Esophagus muscularis mucosa (tissue), 4 donors: ENCODE measurements around the gene LPCAT1. TPM values are rescaled to one million over a fixed set of nuclear protein-coding genes. Genes with fewer than 3 reads are reported as not detected.

Experiments
- DNase-seq: peaks from one replicate; pipeline ENCODE4 v3.0.0-alpha.2; 2017; ENCODE audit errors: extremely low spot score
- H3K27ac ChIP-seq, 4 donors: fragments of 200-600 bp; sonication (generic); replicated peaks in 1 of 4; 1 replicate in 3 of 4; 2 replicates in 1 of 4; pipeline ENCODE4 v1.5.1; 2016 to 2019; ENCODE audit warnings: mild to moderate bottlenecking in 1 of 4
- H3K27me3 ChIP-seq, 4 donors: fragments of 200-600 bp; sonication (generic); one replicate each; pipeline versions ENCODE4 v1.5.1 to v1.6.0; 2016 to 2019
- H3K36me3 ChIP-seq, 4 donors: fragments of 200-600 bp; sonication (generic); one replicate each; pipeline ENCODE4 v1.5.1; 2016 to 2019
- H3K4me1 ChIP-seq, 4 donors: fragments of 200-600 bp; sonication (generic); one replicate each; pipeline ENCODE4 v1.5.1; 2016 to 2019
- H3K4me3 ChIP-seq, 4 donors: fragments of 200-600 bp; sonication (generic); 1 replicate in 2 of 4; 2 replicates in 2 of 4; pipeline ENCODE4 v1.5.1; 2016 to 2019; ENCODE audit warnings: mild to moderate bottlenecking in 4 of 4, moderate library complexity in 1 of 4
- H3K9me3 ChIP-seq, 4 donors: fragments of 200-600 bp; sonication (generic); 1 replicate in 3 of 4; 2 replicates in 1 of 4; pipeline ENCODE4 v1.5.1; 2016 to 2019
- CTCF ChIP-seq, 3 experiments: fragments of 200-600 bp in 2 of 3; fragments of 450-650 bp in 1 of 3; sonication (generic) in 2 of 3; IDR thresholded peaks; one replicate each; pipeline ENCODE4 v1.5.1; 2017 to 2019; ENCODE audit warnings: antibody characterized with exemption in 3 of 3, mild to moderate bottlenecking in 2 of 3, moderate library complexity in 1 of 3
- EP300 ChIP-seq: sonication (generic); formaldehyde crosslinking; IDR thresholded peaks from one replicate; pipeline ENCODE4 v1.6.1; 2017; ENCODE audit warnings: antibody characterized with exemption
- POLR2A ChIP-seq: fragments of 450-650 bp; IDR thresholded peaks from one replicate; pipeline ENCODE4 v1.6.1; 2017; ENCODE audit warnings: antibody characterized with exemption, moderate library complexity, mild to moderate bottlenecking, low read depth
- POLR2AphosphoS5 ChIP-seq, 2 donors: sonication (generic); formaldehyde crosslinking; IDR thresholded peaks; one replicate each; pipeline ENCODE4 v1.6.1; 2017; ENCODE audit warnings: antibody characterized with exemption in 2 of 2
- WGBS: methylation state at CpG from one replicate; pipeline ENCODE4 v1.1.5; 2018; 5-methylcytosine and 5-hydroxymethylcytosine counted together
- intact Hi-C: fragments of 100-400 bp; cut with DNase I; formaldehyde crosslinking; loops from one replicate; pipeline ENCODE4 v1.15.1; 2023
- total RNA-seq, 4 donors: library from RNA; depleted of rRNA; stranded (reverse); fragments of >200 nt; gene quantifications; one replicate each; pipeline versions ENCODE4 v1.1.0 to v1.2.1, GENCODE V29; 2016

LPCAT1 gene
- total RNA-seq, 4 donors from 2014 or later: 22.5 to 51.7 (median 35.0) TPM

- H3K4me3 ChIP-seq: no peak overlapping the region
- no peak for TF ChIP-seq POLR2AphosphoS5 (IDR thresholded peaks at IDR 0.05)
- no peak for TF ChIP-seq EP300
- TF ChIP-seq POLR2A: no peak
- no peak for TF ChIP-seq CTCF (IDR thresholded peaks at IDR 0.05)
- H3K27me3 ChIP-seq: no peaks in the 10 kb centered on the region
- peaks cover 0 to 8% (median 4%) of the 10 kb centered on the region in 4 donors for H3K4me1 ChIP-seq
- intact Hi-C loops: no loop called here
- 86% methylated on average over 8 of the region's 12 CpGs for WGBS
- H3K9me3 ChIP-seq: no peaks in the 10 kb centered on the region
- no peak for DNase-seq
- peaks cover 14 to 64% (median 42%) of the 10 kb centered on the region in 4 donors for H3K36me3 ChIP-seq
- H3K27ac ChIP-seq: no peak overlapping the region
These were observed 43.0 kb downstream of the LPCAT1 start for GRCh38 chr5:1480806-1481205.

- WGBS: 67% methylated on average over 14 of the region's 14 CpGs
- Histone ChIP-seq H3K27ac (peak overlapping the region in 1 of 4 donors; percentile 39), H3K36me3 (peaks cover 15 to 64% (median 42%) of the 10 kb centered on the region in 4 donors), H3K4me3 (no peak overlapping the region), H3K27me3 (no peaks in the 10 kb centered on the region), H3K9me3 (no peaks in the 10 kb centered on the region), H3K4me1 (peaks cover 0 to 8% (median 4%) of the 10 kb centered on the region in 4 donors)
- intact Hi-C loops: no loop called here
- DNase-seq: no peak
- TF ChIP-seq POLR2AphosphoS5 (IDR thresholded peaks at IDR 0.05) (peak in 1 of 2 donors; percentile 9), POLR2A (no peak), EP300 (no peak), CTCF (IDR thresholded peaks at IDR 0.05) (no peak)
These were observed 43.5 kb downstream of the LPCAT1 start for GRCh38 chr5:1480217-1480616.

- Histone ChIP-seq H3K36me3 (peaks cover 20 to 64% (median 44%) of the 10 kb centered on the region in 4 donors), H3K27ac (peak overlapping the region in 1 of 4 donors; percentile 39), H3K9me3 (no peaks in the 10 kb centered on the region), H3K4me1 (peaks cover 0 to 8% (median 4%) of the 10 kb centered on the region in 4 donors), H3K27me3 (no peaks in the 10 kb centered on the region), H3K4me3 (no peak overlapping the region)
- intact Hi-C loops: loop anchor here (5.0 kb wide), 1 partner anchor 163 kb away; no protein-coding TSS in a partner anchor
- DNase-seq: no peak
- 56% methylated on average over 10 of the region's 21 CpGs for WGBS
- TF ChIP-seq EP300 (no peak), POLR2A (no peak), CTCF (IDR thresholded peaks at IDR 0.05) (peak; percentile 55 to 65 (median 59)), POLR2AphosphoS5 (IDR thresholded peaks at IDR 0.05) (peak; percentile 23 to 37)
These were observed 44.1 kb downstream of the LPCAT1 start for GRCh38 chr5:1479581-1480188.

- H3K36me3 ChIP-seq: peaks cover 21 to 64% (median 49%) of the 10 kb centered on the region in 4 donors
- no peak overlapping the region for H3K4me3 ChIP-seq
- no peaks in the 10 kb centered on the region for H3K27me3 ChIP-seq
- peaks cover 0 to 8% (median 4%) of the 10 kb centered on the region in 4 donors for H3K4me1 ChIP-seq
- DNase-seq: no peak
- no peaks in the 10 kb centered on the region for H3K9me3 ChIP-seq
- no peak overlapping the region for H3K27ac ChIP-seq
- no peak for TF ChIP-seq CTCF (IDR thresholded peaks at IDR 0.05)
- TF ChIP-seq EP300: no peak
- no peak for TF ChIP-seq POLR2A
- TF ChIP-seq POLR2AphosphoS5 (IDR thresholded peaks at IDR 0.05): no peak
- 95% methylated on average over 7 of the region's 7 CpGs for WGBS
- intact Hi-C loops: loop anchor here (5.0 kb wide), 1 partner anchor 163 kb away; no protein-coding TSS in a partner anchor
These were observed 44.7 kb downstream of the LPCAT1 start for GRCh38 chr5:1479066-1479465.
